Fibroblast of lung (primary cell): ENCODE measurements around the gene DNALI1.

ENCODE experiments used
- CTCF ChIP-seq, 2 donors: IDR thresholded peaks in 1 of 2; conservative IDR thresholded peaks in 1 of 2; 1 replicate in 1 of 2; 2 replicates in 1 of 2; pipeline ENCODE4 v1.5.1; 2011 to 2012; ENCODE audit warnings: low read length in 2 of 2, control low read depth in 1 of 2, inconsistent platforms in 1 of 2, low read depth in 1 of 2, mild to moderate bottlenecking in 1 of 2
- EZH2 ChIP-seq: IDR thresholded peaks from 2 replicates; pipeline ENCODE4 v1.5.1; 2012; ENCODE audit warnings: low read length, control low read depth, mild to moderate bottlenecking; ENCODE audit errors: missing control alignments

DNA sequence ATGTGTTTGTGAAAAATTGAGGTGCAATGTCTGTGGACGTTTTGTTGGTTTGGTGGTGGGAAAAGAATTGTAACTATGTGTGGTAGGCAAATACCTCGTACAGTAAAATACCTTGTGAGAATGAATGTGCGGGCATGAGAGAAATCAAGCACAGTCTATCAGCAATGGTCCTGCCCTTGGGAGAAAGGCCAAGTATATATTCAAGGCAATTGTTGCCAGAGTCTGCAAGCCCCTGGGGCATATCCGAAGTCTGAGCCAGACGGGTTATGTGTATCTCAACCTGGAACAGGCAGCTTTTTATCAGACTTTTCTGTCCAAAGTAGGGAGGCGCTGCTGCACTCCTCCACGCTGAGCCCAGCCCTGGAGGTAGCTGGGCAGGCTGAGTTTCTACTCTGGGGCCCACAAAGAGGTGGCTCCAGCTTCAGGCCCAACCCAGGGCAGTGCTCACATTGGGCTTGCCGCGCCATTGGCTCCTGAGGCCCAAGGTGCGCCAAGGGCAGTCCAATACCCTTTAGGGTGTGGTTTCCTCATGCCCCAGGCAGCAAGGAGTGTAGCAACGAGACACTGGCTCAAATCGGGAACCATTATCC is 48.4 kb downstream of the DNALI1 start:
- no peak for TF ChIP-seq CTCF (conservative IDR thresholded peaks at IDR 0.05 in 1 of 2, IDR thresholded peaks at IDR 0.05 in 1 of 2; ENCODE audit: low read depth in 1 of 2, low read length in 2 of 2)
- no peak for TF ChIP-seq EZH2
